Measurements from ENCODE around the gene GPR179.

GPR179 gene

GRCh38 chr17:38349097-38349730 is 5.5 kb upstream of the GPR179 start:
- intact Hi-C loops (cut with DNase I) = no loop called here
- peak; percentile 66 to 95 (median 88) for DNase-seq

- DNase-seq = no peak
- intact Hi-C loops (cut with DNase I) = no loop called here
Observed at GRCh38 chr17:38345743-38346142, 2.0 kb upstream of the GPR179 start.

- intact Hi-C loops (cut with DNase I) = no loop called here
- no peak for DNase-seq
Observed at GRCh38 chr17:38344420-38344745, 627 bp upstream of the GPR179 start.

- DNase-seq = no peak
- intact Hi-C loops (cut with DNase I) = no loop called here
Observed at GRCh38 chr17:38342886-38343607, 709 bp downstream of the GPR179 start.

- peak; percentile 64 to 95 (median 89) for DNase-seq
- intact Hi-C loops (cut with DNase I) = no loop called here
Observed at GRCh38 chr17:38341035-38341721, 2.6 kb downstream of the GPR179 start.

- intact Hi-C loops (cut with DNase I) = no loop called here
- DNase-seq = no peak
Observed at GRCh38 chr17:38339891-38340290, 3.9 kb downstream of the GPR179 start.

- DNase-seq = no peak
- intact Hi-C loops (cut with DNase I) = no loop called here
Observed at GRCh38 chr17:38338535-38338934, 5.2 kb downstream of the GPR179 start.

- peak in 2 of 42 donors; percentile 39 for DNase-seq
Observed at GRCh38 chr17:38338053-38338452, 5.7 kb downstream of the GPR179 start.

GRCh38 chr17:38336838-38337237 is 6.9 kb downstream of the GPR179 start:
- DNase-seq = no peak
- intact Hi-C loops (cut with DNase I) = no loop called here

More at GRCh38 chr17:38338053-38338452, 5.7 kb downstream of the GPR179 start:
- intact Hi-C loops (cut with DNase I) = no loop called here

GRCh38 chr17:38334480-38335364 is 9.0 kb downstream of the GPR179 start:
- intact Hi-C loops (cut with DNase I) = no loop called here
- no peak for DNase-seq

GRCh38 chr17:38333635-38334295 is 10.0 kb downstream of the GPR179 start:
- intact Hi-C loops (cut with DNase I) = no loop called here
- DNase-seq = peak in 28 of 42 donors; percentile 19 to 78 (median 54)

- peak in 1 of 42 donors; percentile 5 for DNase-seq
- intact Hi-C loops (cut with DNase I) = no loop called here
Observed at GRCh38 chr17:38332735-38333134, 11.0 kb downstream of the GPR179 start.

GRCh38 chr17:38330941-38331411 is 12.8 kb downstream of the GPR179 start:
- DNase-seq = peak in 2 of 42 donors; percentile 3 to 9
- intact Hi-C loops (cut with DNase I) = no loop called here

GRCh38 chr17:38329808-38330730 is 13.7 kb downstream of the GPR179 start:
- no peak for DNase-seq
- intact Hi-C loops (cut with DNase I) = no loop called here

- no peak for DNase-seq
Observed at GRCh38 chr17:38329284-38329683, 14.5 kb downstream of the GPR179 start.

GRCh38 chr17:38328620-38329019 is 15.1 kb downstream of the GPR179 start:
- intact Hi-C loops (cut with DNase I) = no loop called here
- no peak for DNase-seq

More at GRCh38 chr17:38329284-38329683, 14.5 kb downstream of the GPR179 start:
- intact Hi-C loops (cut with DNase I) = no loop called here

GRCh38 chr17:38327936-38328335 is 15.8 kb downstream of the GPR179 start:
- DNase-seq = peak in 1 of 42 donors; percentile 3
- intact Hi-C loops (cut with DNase I) = no loop called here
